ENCODE measurements around the gene CCDC30.

Gene CCDC30

GRCh38 chr1:42674214-42674613, 211.1 kb downstream of the CCDC30 start:
- DNase-seq (ENCODE audit: low read depth, low spot score), result no peak
- POLR2A ChIA-PET, result no interaction called here
- CTCF ChIA-PET, result interaction anchor here (0.9 kb wide), 1 partner anchor 16 kb away, joined by 4 read pairs; the partner anchor contains the start of gene PPIH
- TF ChIP-seq, protein P1, sequence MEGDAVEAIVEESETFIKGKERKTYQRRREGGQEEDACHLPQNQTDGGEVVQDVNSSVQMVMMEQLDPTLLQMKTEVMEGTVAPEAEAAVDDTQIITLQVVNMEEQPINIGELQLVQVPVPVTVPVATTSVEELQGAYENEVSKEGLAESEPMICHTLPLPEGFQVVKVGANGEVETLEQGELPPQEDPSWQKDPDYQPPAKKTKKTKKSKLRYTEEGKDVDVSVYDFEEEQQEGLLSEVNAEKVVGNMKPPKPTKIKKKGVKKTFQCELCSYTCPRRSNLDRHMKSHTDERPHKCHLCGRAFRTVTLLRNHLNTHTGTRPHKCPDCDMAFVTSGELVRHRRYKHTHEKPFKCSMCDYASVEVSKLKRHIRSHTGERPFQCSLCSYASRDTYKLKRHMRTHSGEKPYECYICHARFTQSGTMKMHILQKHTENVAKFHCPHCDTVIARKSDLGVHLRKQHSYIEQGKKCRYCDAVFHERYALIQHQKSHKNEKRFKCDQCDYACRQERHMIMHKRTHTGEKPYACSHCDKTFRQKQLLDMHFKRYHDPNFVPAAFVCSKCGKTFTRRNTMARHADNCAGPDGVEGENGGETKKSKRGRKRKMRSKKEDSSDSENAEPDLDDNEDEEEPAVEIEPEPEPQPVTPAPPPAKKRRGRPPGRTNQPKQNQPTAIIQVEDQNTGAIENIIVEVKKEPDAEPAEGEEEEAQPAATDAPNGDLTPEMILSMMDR (IDR thresholded peaks at IDR 0.05; ENCODE audit: insufficient read depth, low read length, missing control alignments), result no peak
- no peak overlapping the region for H3K4me3 ChIP-seq (ENCODE audit: low read depth, low read length)

DNA sequence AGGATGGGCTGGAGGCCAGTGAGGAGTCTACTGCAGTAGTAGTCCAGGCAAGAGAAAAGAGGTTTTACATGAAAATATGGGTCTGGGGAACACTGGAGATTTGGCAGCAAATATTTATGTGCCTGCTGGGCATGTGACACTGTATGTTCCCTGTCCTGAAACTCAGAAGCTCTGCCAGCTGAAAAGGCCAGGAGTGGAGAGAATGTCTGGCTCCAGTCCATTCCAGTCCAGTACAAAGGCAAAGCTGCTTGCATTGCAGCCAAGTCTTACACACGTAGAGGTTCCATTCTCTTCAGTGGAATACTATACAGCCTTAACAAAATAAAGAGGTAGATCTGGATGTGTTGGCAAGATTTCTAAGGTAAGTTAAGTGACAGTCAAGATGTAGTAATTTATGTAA, 211.6 kb downstream of the CCDC30 start:
- CTCF ChIA-PET, result no interaction called here
- POLR2A ChIA-PET, result no interaction called here
- H3K4me3 ChIP-seq (ENCODE audit: low read depth, low read length), result no peak overlapping the region
- TF ChIP-seq, protein P1 (IDR thresholded peaks at IDR 0.05; ENCODE audit: insufficient read depth, low read length, missing control alignments), result no peak
- no peak for DNase-seq (ENCODE audit: low read depth, low spot score)

DNA sequence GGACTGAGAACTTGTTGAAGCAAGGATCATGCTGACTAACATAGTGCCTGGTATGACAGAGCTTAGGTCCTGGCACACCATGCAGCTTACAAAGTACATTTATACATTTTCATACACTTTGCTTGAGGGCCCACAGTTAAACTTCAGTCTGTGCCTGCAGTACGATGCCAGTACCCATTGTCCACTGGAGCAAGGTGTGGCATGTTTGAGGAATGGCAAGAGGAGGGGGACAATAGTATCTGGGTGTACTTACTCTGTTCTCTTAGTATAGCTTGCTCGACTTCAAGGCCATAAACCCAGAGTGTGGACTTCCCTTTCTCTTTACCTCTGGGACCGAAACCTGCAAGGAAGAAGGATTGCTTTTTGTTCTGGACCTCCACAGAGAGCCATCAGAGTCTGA, 212.4 kb downstream of the CCDC30 start:
- CTCF ChIA-PET, result no interaction called here

GRCh38 chr1:42676534-42677087, 213.5 kb downstream of the CCDC30 start:
- POLR2A ChIA-PET, result no interaction called here
- CTCF ChIA-PET, result no interaction called here
- TF ChIP-seq, protein P1 (IDR thresholded peaks at IDR 0.05; ENCODE audit: insufficient read depth, low read length, missing control alignments), result no peak
- DNase-seq (ENCODE audit: low read depth, low spot score), result no peak
- H3K4me3 ChIP-seq (ENCODE audit: low read depth, low read length), result no peak overlapping the region

More for the DNA sequence above, 212.4 kb downstream of the CCDC30 start:
- no peak for DNase-seq (ENCODE audit: low read depth, low spot score)
- H3K4me3 ChIP-seq (ENCODE audit: low read depth, low read length), result no peak overlapping the region
- POLR2A ChIA-PET, result interaction anchor here (0.7 kb wide), 1 partner anchor 74 kb away, joined by 3 read pairs; no protein-coding TSS in a partner anchor
- TF ChIP-seq, protein P1 (IDR thresholded peaks at IDR 0.05; ENCODE audit: insufficient read depth, low read length, missing control alignments), result no peak

- TF ChIP-seq, protein P1 (IDR thresholded peaks at IDR 0.05; ENCODE audit: insufficient read depth, low read length, missing control alignments), result no peak
- H3K4me3 ChIP-seq (ENCODE audit: low read depth, low read length), result no peak overlapping the region
- POLR2A ChIA-PET, result interaction anchor here (1.4 kb wide), 1 partner anchor 9 kb away, joined by 5 read pairs; no protein-coding TSS in a partner anchor
- CTCF ChIA-PET, result interaction anchor here (2.6 kb wide), 1 partner anchor 16 kb away, joined by 7 read pairs; no protein-coding TSS in a partner anchor
- DNase-seq (ENCODE audit: low read depth, low spot score), result peak; percentile 34
Measured at GRCh38 chr1:42679364-42679983, 216.4 kb downstream of the CCDC30 start.

DNA sequence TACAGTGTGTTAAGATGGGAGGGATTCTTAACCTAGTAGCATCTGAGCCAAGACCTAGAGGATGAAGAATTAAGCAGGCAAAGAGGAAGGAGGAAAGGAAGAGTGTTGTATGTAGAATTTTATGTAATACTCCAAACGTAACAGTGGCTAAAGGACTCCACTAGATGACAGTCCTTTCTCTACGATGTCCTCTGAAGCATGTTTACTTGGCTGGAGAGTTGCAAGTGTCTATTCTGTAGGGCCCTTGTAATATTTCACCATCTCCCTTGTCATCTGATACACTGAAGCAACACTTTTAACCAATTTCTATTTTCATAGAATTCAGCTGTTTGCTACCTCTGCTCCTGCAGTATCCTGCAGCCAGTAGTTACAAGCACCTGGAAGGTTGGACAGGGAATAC, 217.0 kb downstream of the CCDC30 start:
- H3K4me3 ChIP-seq (ENCODE audit: low read depth, low read length), result no peak overlapping the region
- ChIA-PET POLR2A (no interaction called here), CTCF (interaction anchor here (2.6 kb wide), 1 partner anchor 17 kb away, joined by 7 read pairs; no protein-coding TSS in a partner anchor)
- TF ChIP-seq, protein P1 (IDR thresholded peaks at IDR 0.05; ENCODE audit: insufficient read depth, low read length, missing control alignments), result no peak
- DNase-seq (ENCODE audit: low read depth, low spot score), result no peak

Data from AG04449 (cell line).